Gastroesophageal sphincter (tissue), 3 donors: ENCODE results near the gene TAF11.

Experiments used
- POLR2A ChIP-seq, 2 donors: fragments of 450-650 bp; IDR thresholded peaks; one replicate each; pipeline ENCODE4 v1.6.1; 2017; ENCODE audit warnings: antibody characterized with exemption in 2 of 2, mild to moderate bottlenecking in 2 of 2, moderate library complexity in 1 of 2
- POLR2AphosphoS5 ChIP-seq: sonication (generic); formaldehyde crosslinking; IDR thresholded peaks from one replicate; pipeline ENCODE4 v1.6.1; 2017; ENCODE audit warnings: antibody characterized with exemption
- TF ChIP-seq, protein P1 (sequence below), 4 experiments: fragments of 200-600 bp in 2 of 4; fragments of 450-650 bp in 2 of 4; sonication (generic) in 1 of 4; IDR thresholded peaks; one replicate each; pipeline ENCODE4 v1.5.1; 2017 to 2019; ENCODE audit warnings: antibody characterized with exemption in 4 of 4, mild to moderate bottlenecking in 2 of 4, moderate library complexity in 2 of 4

DNA sequence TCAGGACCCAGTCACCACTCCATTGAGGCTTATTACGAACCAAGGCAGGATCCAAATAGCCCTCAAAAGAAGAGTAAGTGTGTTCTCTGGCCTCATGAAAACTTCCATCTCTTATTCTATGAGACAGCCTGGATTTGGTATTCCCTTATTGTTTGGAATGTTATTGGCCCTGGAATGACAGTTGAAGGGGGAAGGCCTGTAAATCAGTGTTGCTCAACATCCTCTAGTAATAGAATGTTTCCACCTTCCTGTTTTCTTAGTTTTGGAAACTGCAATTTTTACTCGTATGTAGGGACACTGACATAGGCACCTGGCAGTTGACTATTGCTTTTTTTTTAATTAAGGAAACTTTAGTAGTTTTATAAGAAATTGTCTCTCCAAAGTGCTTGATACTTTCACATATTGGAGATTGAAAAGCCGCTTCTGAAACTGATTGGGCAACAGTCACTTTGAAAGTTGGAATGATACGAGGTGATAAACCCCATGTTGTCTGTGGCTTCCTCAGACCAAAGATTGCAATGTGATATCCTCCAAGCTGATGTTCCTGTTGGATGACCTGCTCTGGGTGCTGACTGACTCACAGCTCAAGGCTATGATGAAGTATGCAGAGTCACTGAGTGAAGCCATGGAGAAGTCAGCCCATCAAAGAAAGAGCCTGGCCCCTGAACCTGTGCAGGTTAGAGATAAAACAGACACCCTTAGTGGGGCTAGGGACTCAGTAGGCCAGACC, 52.9 kb downstream of the TAF11 start:
- no peak for TF ChIP-seq POLR2AphosphoS5
- TF ChIP-seq, protein P1, sequence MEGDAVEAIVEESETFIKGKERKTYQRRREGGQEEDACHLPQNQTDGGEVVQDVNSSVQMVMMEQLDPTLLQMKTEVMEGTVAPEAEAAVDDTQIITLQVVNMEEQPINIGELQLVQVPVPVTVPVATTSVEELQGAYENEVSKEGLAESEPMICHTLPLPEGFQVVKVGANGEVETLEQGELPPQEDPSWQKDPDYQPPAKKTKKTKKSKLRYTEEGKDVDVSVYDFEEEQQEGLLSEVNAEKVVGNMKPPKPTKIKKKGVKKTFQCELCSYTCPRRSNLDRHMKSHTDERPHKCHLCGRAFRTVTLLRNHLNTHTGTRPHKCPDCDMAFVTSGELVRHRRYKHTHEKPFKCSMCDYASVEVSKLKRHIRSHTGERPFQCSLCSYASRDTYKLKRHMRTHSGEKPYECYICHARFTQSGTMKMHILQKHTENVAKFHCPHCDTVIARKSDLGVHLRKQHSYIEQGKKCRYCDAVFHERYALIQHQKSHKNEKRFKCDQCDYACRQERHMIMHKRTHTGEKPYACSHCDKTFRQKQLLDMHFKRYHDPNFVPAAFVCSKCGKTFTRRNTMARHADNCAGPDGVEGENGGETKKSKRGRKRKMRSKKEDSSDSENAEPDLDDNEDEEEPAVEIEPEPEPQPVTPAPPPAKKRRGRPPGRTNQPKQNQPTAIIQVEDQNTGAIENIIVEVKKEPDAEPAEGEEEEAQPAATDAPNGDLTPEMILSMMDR (IDR thresholded peaks at IDR 0.05): no peak
- no peak for TF ChIP-seq POLR2A (IDR thresholded peaks at IDR 0.05)
